ENCODE measurements around the gene TTC36.
A peak's percentile ranks its signal among the peaks of the same experiment; 100 is the strongest.

TTC36 gene

DNA sequence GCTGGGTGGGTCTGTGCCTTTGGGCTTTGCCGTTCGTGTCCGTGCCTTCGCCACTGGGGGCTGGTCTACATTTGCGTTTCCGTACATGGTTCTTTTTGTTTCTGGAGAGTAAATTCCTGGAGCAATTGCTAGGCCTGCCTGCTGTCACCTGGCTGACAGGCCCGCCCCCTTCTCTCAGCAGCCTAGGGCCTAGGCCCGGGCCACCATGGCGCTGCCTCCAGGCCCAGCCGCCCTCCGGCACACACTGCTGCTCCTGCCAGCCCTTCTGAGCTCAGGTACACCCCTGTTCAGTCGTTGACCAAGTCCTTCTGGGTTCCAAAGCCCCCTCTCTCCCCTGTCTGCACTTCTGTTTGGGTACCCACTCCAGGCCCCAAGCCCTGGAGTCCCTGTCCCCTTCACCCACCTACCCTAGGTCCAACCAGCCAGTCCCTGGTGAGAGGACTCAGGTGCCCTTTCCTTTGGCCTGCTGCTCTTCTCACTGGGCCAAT, 4.4 kb downstream of the TTC36 start:
- DNase-seq (ENCODE audit: low read depth in 3 of 3, low spot score in 1 of 3), result no peak

DNA sequence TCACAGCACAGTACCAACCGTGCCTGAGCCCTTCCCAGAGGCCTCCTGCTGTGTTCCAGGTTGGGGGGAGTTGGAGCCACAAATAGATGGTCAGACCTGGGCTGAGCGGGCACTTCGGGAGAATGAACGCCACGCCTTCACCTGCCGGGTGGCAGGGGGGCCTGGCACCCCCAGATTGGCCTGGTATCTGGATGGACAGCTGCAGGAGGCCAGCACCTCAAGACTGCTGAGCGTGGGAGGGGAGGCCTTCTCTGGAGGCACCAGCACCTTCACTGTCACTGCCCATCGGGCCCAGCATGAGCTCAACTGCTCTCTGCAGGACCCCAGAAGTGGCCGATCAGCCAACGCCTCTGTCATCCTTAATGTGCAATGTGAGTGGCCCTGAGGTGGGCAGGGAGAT, 4.8 kb downstream of the TTC36 start:
- no peak for DNase-seq (ENCODE audit: low read depth in 3 of 3, low spot score in 1 of 3)

DNA sequence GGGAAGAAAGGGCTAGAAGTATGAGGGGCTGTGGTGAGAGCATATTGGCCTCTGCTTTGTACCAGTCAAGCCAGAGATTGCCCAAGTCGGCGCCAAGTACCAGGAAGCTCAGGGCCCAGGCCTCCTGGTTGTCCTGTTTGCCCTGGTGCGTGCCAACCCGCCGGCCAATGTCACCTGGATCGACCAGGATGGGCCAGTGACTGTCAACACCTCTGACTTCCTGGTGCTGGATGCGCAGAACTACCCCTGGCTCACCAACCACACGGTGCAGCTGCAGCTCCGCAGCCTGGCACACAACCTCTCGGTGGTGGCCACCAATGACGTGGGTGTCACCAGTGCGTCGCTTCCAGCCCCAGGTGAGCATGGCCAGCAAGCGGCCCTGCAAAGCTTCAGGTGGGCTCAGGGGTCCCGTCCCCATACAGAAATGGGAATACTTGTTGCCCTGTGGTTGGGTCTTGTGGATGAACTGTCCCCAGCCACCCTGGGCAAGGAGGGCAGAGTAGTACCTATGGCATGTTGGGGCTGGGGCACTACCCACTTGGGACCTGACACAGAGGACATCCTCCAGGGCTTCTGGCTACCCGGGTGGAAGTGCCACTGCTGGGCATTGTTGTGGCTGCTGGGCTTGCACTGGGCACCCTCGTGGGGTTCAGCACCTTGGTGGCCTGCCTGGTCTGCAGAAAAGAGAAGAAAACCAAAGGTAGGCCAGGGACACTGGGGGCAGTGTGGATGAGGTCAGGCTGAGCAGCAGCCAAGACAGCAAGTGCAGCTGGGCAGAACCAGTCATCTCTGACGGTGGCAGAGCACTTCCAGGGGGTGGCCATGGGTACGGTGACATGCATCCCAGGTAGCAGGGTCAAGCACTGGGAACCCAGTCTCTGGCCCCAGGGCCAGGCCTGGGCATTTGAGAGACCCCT, 5.8 kb downstream of the TTC36 start:
- no peak for DNase-seq (ENCODE audit: low read depth in 3 of 3, low spot score in 1 of 3)

DNA sequence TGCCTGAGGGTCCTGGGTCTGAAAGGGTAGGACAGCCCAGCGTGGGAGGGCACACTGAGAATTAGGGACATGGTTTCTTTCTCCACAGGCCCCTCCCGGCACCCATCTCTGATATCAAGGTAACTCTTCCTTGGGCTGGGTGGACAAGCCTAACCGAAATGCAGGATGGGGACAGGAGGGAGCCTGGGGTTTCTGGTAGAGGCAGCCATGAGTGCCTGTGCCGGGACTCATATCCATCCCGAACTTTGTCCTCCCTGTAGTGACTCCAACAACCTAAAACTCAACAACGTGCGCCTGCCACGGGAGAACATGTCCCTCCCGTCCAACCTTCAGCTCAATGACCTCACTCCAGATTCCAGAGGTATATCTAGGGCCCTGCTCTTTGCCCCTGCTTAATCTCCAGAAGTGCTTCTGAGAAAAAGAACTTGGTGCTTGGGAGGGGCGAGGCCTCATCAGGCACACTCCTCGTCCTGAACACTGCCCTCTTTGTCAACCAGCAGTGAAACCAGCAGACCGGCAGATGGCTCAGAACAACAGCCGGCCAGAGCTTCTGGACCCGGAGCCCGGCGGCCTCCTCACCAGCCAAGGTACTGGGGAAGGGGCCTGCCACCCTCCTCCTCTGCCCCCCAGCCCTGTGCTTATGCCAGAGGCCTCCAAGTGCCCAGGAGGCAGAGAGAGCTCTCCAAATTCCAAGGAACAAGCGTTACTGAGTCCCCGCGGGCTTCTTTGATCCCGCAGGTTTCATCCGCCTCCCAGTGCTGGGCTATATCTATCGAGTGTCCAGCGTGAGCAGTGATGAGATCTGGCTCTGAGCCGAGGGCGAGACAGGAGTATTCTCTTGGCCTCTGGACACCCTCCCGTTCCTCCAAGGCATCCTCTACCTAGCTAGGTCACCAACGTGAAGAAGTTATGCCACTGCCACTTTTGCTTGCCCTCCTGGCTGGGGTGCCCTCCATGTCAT, 6.8 kb downstream of the TTC36 start:
- DNase-seq (ENCODE audit: low read depth in 3 of 3, low spot score in 1 of 3), result no peak

DNA sequence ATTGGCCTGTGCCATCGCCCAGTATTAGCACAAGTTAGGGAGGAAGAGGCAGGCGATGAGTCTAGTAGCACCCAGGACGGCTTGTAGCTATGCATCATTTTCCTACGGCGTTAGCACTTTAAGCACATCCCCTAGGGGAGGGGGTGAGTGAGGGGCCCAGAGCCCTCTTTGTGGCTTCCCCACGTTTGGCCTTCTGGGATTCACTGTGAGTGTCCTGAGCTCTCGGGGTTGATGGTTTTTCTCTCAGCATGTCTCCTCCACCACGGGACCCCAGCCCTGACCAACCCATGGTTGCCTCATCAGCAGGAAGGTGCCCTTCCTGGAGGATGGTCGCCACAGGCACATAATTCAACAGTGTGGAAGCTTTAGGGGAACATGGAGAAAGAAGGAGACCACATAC, 8.0 kb downstream of the TTC36 start:
- no peak for DNase-seq (ENCODE audit: low read depth in 3 of 3, low spot score in 1 of 3)

DNA sequence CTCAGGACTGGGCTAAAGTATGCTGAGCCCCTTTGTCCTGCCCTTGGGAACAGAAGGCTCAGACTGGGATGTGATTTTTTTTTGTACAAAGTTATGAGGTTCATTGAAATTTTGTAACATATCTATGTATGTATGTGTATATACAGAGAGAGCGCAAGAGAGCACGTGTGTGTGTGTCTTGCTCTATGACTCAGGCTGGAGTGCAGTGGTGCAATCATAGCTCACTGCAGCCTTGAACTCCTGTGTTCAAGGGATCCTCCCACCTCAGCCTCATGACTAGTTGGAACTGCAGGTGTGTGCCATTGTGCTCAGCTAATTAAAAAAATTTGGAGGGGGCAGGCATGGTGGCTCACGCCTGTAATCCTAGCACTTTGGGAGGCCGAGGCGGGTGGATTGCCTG, 9.5 kb downstream of the TTC36 start:
- no peak for DNase-seq (ENCODE audit: low read depth in 3 of 3, low spot score in 1 of 3)

DNA sequence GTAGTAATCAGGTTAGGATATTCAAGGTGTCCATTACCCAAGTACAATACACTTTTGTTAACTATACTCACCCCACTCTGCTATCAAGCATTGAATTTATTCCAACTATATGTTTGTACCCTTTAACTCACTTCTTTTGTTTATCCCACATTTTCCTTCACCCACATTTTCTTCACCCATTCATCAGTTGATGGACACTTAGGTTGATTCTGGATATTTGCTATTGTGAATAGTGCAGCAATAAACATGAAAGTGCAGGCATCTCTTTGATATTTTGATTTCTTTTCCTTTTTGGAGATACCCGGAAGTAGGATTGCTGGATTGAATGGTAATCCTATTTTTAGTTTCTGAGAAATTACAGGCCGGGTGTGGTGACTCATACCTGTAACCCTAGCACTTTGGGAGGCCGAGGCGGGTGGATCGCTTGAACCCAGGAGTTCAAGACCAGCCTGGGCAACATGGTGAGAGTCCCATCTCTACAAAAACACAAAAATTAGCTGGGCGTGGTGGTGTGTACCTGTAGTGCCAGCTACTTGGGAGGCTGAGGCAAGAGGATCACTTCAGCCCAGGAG, 10.2 kb downstream of the TTC36 start:
- DNase-seq (ENCODE audit: low read depth in 3 of 3, low spot score in 1 of 3), result no peak

- DNase-seq (ENCODE audit: low read depth in 3 of 3, low spot score in 1 of 3), result no peak
Measured at GRCh38 chr11:118544010-118544646, 16.9 kb downstream of the TTC36 start.

- no peak for DNase-seq (ENCODE audit: low read depth in 3 of 3, low spot score in 1 of 3)
Measured at GRCh38 chr11:118544647-118545010, 17.4 kb downstream of the TTC36 start.

- no peak for DNase-seq (ENCODE audit: low read depth in 3 of 3, low spot score in 1 of 3)
Measured at GRCh38 chr11:118545533-118545932, 18.3 kb downstream of the TTC36 start.

GRCh38 chr11:118547132-118547531, 19.9 kb downstream of the TTC36 start:
- no peak for DNase-seq (ENCODE audit: low read depth in 3 of 3, low spot score in 1 of 3)

DNA sequence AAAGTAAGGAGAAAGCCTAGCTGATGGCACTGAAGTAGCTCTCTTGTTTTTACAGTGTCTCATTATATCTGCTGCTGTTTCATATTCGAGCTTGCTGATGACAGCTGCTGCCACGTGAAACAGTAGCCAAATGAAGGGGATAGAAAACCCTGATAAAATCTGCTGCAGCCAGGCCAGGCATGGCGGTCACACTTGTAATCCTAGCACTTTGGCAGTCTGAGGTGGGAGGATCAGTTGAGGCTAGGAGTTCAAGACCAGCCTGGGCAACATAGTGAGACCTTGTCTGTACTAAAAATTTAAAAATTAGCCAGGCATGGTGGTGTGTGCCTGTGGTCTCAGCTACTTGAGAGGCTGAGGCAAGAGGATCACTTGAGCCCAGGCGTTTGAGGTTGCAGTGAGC, 25.1 kb downstream of the TTC36 start:
- DNase-seq (ENCODE audit: low read depth in 3 of 3, low spot score in 1 of 3), result no peak

DNA sequence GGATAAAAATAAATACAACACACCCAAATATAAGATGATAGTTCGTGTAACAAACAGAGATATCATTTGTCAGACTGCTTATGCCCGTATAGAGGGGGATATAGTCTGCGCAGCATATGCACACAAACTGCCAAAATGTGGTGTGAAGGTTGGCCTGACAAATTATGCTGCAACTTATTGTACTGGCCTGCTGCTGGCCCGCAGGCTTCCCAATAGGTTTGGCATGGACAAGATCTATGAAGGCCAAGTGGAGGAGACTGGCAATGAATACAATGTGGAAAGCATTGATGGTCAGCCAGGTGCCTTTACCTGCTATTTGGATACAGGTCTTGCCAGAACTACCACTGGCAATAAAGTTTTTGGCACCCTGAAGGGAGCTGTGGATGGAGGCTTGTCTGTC, 33.5 kb downstream of the TTC36 start:
- no peak for DNase-seq (ENCODE audit: low read depth in 3 of 3, low spot score in 1 of 3)

DNA sequence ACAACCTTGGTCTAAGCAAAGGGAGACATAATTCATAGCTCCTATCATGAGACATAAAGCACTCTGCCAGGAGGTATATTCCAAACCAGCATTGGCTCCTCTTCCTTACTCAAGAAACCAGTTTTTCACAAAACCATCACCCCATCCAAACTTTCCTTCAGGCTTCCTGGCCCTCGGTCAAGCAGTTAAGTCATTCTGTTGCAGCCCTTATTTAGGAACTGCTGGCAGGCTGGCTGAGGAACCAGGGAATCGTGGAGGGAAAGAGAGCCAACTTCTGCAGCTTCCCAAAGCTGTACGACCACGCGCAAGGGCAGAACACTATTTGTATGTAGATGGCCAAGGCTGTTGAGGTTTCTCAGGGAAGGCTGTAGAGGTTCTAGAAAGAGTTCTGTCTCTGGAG, 37.8 kb downstream of the TTC36 start:
- no peak for DNase-seq (ENCODE audit: low read depth in 3 of 3, low spot score in 1 of 3)

DNA sequence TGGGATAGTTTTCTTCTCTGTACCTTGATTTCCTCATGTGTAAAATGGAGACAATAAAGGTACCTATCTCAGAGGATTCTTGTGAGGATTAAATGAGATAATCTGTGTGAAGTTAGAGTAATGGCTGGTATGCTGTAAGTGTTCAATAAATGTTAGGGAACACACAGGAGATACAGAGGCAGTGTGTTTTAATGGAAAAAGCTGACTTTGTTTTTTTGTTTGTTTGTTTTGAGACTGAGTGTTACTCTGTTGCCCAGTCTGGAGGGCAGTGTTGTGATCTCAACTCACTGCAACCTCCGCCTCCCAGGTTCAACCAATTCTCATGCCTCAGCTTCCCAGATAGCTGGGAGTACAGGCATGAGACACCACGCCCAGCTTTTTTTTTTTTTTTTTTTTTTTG, 42.4 kb downstream of the TTC36 start:
- DNase-seq (ENCODE audit: low read depth in 3 of 3, low spot score in 1 of 3), result no peak

DNA sequence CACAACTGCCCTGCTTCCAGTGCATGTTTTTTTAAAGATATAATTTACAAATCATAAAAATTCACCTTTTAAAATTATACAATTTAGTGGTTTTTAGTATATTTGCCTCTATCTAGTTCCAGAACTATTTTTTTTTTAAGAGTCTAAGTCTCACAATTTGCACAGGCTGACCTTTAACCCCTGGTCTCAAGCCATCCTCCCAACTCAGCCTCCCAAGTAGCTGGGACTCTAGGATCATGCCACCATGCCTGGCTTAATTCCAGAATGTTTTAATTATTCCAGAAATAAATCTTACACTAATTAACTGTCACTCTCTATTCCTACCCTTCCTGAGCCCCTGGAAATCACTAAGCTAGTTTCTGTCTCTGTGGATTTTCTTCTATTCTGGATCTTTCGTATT, 43.5 kb downstream of the TTC36 start:
- no peak for DNase-seq (ENCODE audit: low read depth in 3 of 3, low spot score in 1 of 3)

- DNase-seq (ENCODE audit: low read depth in 3 of 3, low spot score in 1 of 3), result peak in 1 of 3 donors; percentile 10
Measured at GRCh38 chr11:118571701-118572060, 44.4 kb downstream of the TTC36 start.

- peak; percentile 45 to 60 (median 59) for DNase-seq (ENCODE audit: low read depth in 3 of 3, low spot score in 1 of 3)
Measured at GRCh38 chr11:118572061-118572980, 45.0 kb downstream of the TTC36 start, which contains the start of gene ARCN1. Gene ARCN1 (plus strand): TSS chr11:118572409. CDS start chr11:118572548, 139 bp downstream.

DNA sequence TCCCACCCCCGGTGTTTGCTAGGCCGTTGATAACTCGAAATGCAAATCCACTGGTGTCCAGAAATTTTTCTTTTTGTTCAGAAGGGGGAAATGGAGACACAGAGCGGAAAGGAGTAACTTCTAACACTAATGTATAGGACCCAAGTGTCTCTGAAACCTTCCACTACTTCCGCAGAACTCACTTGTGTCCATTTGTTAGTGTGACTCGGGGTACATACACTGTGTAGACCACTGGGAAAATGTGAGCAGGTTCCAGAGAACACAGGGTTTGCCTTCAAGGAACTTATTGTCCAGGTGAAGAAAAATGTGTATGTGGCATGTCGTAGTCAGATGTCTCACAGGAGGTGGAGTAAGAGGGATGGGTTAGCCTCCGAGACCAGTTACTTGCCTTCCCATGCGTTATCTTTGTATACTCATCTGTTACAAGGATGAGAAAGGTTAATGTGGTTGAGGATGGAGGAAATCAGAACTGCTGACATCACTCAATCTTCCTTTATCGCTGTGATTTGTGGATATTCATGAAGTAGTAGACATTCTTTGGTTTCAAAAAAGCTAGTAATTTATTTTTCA, 45.8 kb downstream of the TTC36 start:
- DNase-seq (ENCODE audit: low read depth in 3 of 3, low spot score in 1 of 3), result no peak

DNA sequence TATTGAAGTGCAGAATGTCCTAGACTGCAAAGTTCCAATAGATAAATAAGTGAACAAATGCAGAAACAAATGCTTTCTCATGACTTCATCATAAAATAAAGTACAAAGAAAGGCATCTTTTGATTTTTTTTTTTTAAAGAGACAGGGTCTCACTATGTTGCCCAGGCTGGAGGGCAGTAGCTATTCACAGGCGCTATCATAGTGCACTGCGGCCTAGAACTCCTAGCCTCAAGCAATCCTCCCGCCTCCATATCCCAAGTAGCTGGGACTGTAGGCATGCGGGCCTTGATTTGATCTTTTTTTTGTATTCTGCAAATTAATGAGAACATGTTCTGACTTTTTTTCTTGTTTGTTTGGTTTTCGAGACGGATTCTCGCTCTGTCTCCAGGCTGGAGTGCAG, 47.4 kb downstream of the TTC36 start:
- DNase-seq (ENCODE audit: low read depth in 3 of 3, low spot score in 1 of 3), result no peak

All from stimulated activated CD4-positive, alpha-beta T cell treated with anti-CD3 and anti-CD28 coated beads, TNF-alpha, amount 100 ng/mL, for 1 hour (primary cell).